GM10266 (cell line): Measurements from ENCODE around the gene IQSEC2.
A peak's percentile ranks its signal among the peaks of the same experiment; 100 is the strongest.

Experiments used
- DNase-seq: peaks from one replicate; pipeline ENCODE4 v3.0.0; 2012; ENCODE audit errors: extremely low spot score
- CTCF ChIP-seq: IDR thresholded peaks from 2 replicates; pipeline ENCODE4 v1.5.1; 2012; ENCODE audit warnings: mild to moderate bottlenecking, low read depth; ENCODE audit not compliant: control insufficient read depth, insufficient read depth; ENCODE audit errors: missing control alignments

IQSEC2 gene

GRCh38 chrX:53313728-53314105 lies 32.3 kb upstream of the IQSEC2 start:
- no peak for DNase-seq
- TF ChIP-seq CTCF: no peak

- DNase-seq: peak; percentile 49
- TF ChIP-seq CTCF: peak; percentile 76
Observed at GRCh38 chrX:53312946-53313727, 31.8 kb upstream of the IQSEC2 start.

GRCh38 chrX:53309837-53310236 lies 28.5 kb upstream of the IQSEC2 start:
- DNase-seq: no peak
- no peak for TF ChIP-seq CTCF

- TF ChIP-seq CTCF: no peak
Observed at GRCh38 chrX:53308836-53309235, 27.5 kb upstream of the IQSEC2 start.

GRCh38 chrX:53305996-53306937 lies 24.9 kb upstream of the IQSEC2 start:
- no peak for TF ChIP-seq CTCF
- DNase-seq: no peak

More at GRCh38 chrX:53308836-53309235, 27.5 kb upstream of the IQSEC2 start:
- DNase-seq: no peak

- no peak for TF ChIP-seq CTCF
- no peak for DNase-seq
Observed at GRCh38 chrX:53305219-53305995, 24.0 kb upstream of the IQSEC2 start.

GRCh38 chrX:53303195-53303594 lies 21.8 kb upstream of the IQSEC2 start:
- no peak for TF ChIP-seq CTCF
- DNase-seq: no peak
